GM23338 (cell line): Measurements from ENCODE around the gene MTHFSD.

Experiments
- CREB1 ChIP-seq: fragments of 250-450 bp; sonication (Bioruptor Pico); IDR thresholded peaks from 2 replicates; pipeline ENCODE4 v1.5.0; 2020; ENCODE audit warnings: low read depth, mild to moderate bottlenecking, moderate library complexity
- EZH2 ChIP-seq: fragments of 200-600 bp; sonication (generic); IDR thresholded peaks from one replicate; pipeline ENCODE4 v1.8.0; 2017; ENCODE audit warnings: antibody characterized with exemption, mild to moderate bottlenecking, low read depth; ENCODE audit not compliant: unreplicated experiment
- EZH2phosphoT487 ChIP-seq: fragments of 200-600 bp; sonication (generic); IDR thresholded peaks from one replicate; pipeline ENCODE4 v1.8.1; 2018; ENCODE audit warnings: antibody characterized with exemption; ENCODE audit not compliant: unreplicated experiment
- JUNB ChIP-seq: IDR thresholded peaks from one replicate; pipeline ENCODE4 v1.6.1; 2016; ENCODE audit warnings: antibody characterized with exemption; ENCODE audit not compliant: unreplicated experiment
- POLR2AphosphoS5 ChIP-seq: IDR thresholded peaks from 2 replicates; pipeline ENCODE4 v1.6.1; 2016; ENCODE audit warnings: antibody characterized with exemption, low read depth
- TF ChIP-seq, protein P1 (sequence below), 2 experiments: fragments of 200-600 bp in 1 of 2; sonication (generic) in 1 of 2; conservative IDR thresholded peaks; 2 replicates each; pipeline versions ENCODE4 v1.5.1 to v1.6.1; 2016 to 2017; ENCODE audit warnings: antibody characterized with exemption in 2 of 2, low read depth in 2 of 2, mild to moderate bottlenecking in 2 of 2, moderate library complexity in 1 of 2
- TF ChIP-seq, protein P2 (sequence below): IDR thresholded peaks from one replicate; pipeline ENCODE4 v1.6.1; 2018; ENCODE audit warnings: antibody characterized with exemption; ENCODE audit not compliant: unreplicated experiment
- TF ChIP-seq, protein P3 (sequence below): IDR thresholded peaks from 2 replicates; pipeline ENCODE4 v1.6.1; 2016; ENCODE audit warnings: antibody characterized with exemption

GRCh38 chr16:86541560-86541959 lies 13.5 kb downstream of the MTHFSD start:
- TF ChIP-seq, protein P1, sequence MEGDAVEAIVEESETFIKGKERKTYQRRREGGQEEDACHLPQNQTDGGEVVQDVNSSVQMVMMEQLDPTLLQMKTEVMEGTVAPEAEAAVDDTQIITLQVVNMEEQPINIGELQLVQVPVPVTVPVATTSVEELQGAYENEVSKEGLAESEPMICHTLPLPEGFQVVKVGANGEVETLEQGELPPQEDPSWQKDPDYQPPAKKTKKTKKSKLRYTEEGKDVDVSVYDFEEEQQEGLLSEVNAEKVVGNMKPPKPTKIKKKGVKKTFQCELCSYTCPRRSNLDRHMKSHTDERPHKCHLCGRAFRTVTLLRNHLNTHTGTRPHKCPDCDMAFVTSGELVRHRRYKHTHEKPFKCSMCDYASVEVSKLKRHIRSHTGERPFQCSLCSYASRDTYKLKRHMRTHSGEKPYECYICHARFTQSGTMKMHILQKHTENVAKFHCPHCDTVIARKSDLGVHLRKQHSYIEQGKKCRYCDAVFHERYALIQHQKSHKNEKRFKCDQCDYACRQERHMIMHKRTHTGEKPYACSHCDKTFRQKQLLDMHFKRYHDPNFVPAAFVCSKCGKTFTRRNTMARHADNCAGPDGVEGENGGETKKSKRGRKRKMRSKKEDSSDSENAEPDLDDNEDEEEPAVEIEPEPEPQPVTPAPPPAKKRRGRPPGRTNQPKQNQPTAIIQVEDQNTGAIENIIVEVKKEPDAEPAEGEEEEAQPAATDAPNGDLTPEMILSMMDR (conservative IDR thresholded peaks at IDR 0.05; ENCODE audit: low read depth in 2 of 2), result no peak
- TF ChIP-seq POLR2AphosphoS5 (no peak), EZH2 (no peak), EZH2phosphoT487 (no peak), CREB1 (CRISPR knock-in tag) (no peak), JUNB (no peak)
- TF ChIP-seq, protein P2, sequence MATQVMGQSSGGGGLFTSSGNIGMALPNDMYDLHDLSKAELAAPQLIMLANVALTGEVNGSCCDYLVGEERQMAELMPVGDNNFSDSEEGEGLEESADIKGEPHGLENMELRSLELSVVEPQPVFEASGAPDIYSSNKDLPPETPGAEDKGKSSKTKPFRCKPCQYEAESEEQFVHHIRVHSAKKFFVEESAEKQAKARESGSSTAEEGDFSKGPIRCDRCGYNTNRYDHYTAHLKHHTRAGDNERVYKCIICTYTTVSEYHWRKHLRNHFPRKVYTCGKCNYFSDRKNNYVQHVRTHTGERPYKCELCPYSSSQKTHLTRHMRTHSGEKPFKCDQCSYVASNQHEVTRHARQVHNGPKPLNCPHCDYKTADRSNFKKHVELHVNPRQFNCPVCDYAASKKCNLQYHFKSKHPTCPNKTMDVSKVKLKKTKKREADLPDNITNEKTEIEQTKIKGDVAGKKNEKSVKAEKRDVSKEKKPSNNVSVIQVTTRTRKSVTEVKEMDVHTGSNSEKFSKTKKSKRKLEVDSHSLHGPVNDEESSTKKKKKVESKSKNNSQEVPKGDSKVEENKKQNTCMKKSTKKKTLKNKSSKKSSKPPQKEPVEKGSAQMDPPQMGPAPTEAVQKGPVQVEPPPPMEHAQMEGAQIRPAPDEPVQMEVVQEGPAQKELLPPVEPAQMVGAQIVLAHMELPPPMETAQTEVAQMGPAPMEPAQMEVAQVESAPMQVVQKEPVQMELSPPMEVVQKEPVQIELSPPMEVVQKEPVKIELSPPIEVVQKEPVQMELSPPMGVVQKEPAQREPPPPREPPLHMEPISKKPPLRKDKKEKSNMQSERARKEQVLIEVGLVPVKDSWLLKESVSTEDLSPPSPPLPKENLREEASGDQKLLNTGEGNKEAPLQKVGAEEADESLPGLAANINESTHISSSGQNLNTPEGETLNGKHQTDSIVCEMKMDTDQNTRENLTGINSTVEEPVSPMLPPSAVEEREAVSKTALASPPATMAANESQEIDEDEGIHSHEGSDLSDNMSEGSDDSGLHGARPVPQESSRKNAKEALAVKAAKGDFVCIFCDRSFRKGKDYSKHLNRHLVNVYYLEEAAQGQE, result no peak
- TF ChIP-seq, protein P3, sequence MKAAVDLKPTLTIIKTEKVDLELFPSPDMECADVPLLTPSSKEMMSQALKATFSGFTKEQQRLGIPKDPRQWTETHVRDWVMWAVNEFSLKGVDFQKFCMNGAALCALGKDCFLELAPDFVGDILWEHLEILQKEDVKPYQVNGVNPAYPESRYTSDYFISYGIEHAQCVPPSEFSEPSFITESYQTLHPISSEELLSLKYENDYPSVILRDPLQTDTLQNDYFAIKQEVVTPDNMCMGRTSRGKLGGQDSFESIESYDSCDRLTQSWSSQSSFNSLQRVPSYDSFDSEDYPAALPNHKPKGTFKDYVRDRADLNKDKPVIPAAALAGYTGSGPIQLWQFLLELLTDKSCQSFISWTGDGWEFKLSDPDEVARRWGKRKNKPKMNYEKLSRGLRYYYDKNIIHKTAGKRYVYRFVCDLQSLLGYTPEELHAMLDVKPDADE, result no peak
